Superior temporal gyrus (tissue), 1 donor: ENCODE results near the gene MAD2L1BP.
"Not testable (repeated sequence)": the region's sequence is repeated elsewhere in the genome, so short reads cannot be mapped to it uniquely, and the experiment has no call there.

ENCODE experiments used
- DNase-seq: peaks from one replicate; pipeline ENCODE4 v3.0.0-alpha.2; 2016; ENCODE audit errors: extremely low spot score

Gene MAD2L1BP

GRCh38 chr6:43635387-43636307 lies at the start of gene MAD2L1BP:
TSS of gene MAD2L1BP (plus strand) at chr6:43635840. CDS start at chr6:43635876, 36 bp downstream.
- DNase-seq, result peak; percentile 93

- no peak for DNase-seq
Measured at GRCh38 chr6:43588194-43588593, 47.4 kb upstream of the MAD2L1BP start.

GRCh38 chr6:43589564-43589963 lies 46.1 kb upstream of the MAD2L1BP start:
- DNase-seq, result not testable (repeated sequence)

GRCh38 chr6:43593938-43594337 lies 41.7 kb upstream of the MAD2L1BP start:
- DNase-seq, result no peak

- no peak for DNase-seq
Measured at GRCh38 chr6:43600595-43600994, 35.0 kb upstream of the MAD2L1BP start.

GRCh38 chr6:43604174-43604573 lies 31.5 kb upstream of the MAD2L1BP start:
- no peak for DNase-seq

- no peak for DNase-seq
Measured at GRCh38 chr6:43606019-43606418, 29.6 kb upstream of the MAD2L1BP start.

GRCh38 chr6:43608310-43608763 lies 27.3 kb upstream of the MAD2L1BP start:
- peak; percentile 92 for DNase-seq

GRCh38 chr6:43608807-43609206 lies 26.8 kb upstream of the MAD2L1BP start:
- DNase-seq, result no peak

- no peak for DNase-seq
Measured at GRCh38 chr6:43609402-43609801, 26.2 kb upstream of the MAD2L1BP start.

- DNase-seq, result no peak
Measured at GRCh38 chr6:43610431-43610830, 25.2 kb upstream of the MAD2L1BP start.

- no peak for DNase-seq
Measured at GRCh38 chr6:43613721-43614395, 21.8 kb upstream of the MAD2L1BP start.

GRCh38 chr6:43614396-43614730 lies 21.3 kb upstream of the MAD2L1BP start:
- no peak for DNase-seq

GRCh38 chr6:43616725-43617472 lies 18.7 kb upstream of the MAD2L1BP start:
- no peak for DNase-seq

- no peak for DNase-seq
Measured at GRCh38 chr6:43621078-43621835, 14.4 kb upstream of the MAD2L1BP start.

GRCh38 chr6:43621836-43622180 lies 13.8 kb upstream of the MAD2L1BP start:
- DNase-seq, result no peak

GRCh38 chr6:43622541-43622940 lies 13.1 kb upstream of the MAD2L1BP start:
- DNase-seq, result no peak

GRCh38 chr6:43623880-43624785 lies 11.5 kb upstream of the MAD2L1BP start:
- no peak for DNase-seq

- no peak for DNase-seq
Measured at GRCh38 chr6:43624786-43625288, 10.8 kb upstream of the MAD2L1BP start.

- DNase-seq, result no peak
Measured at GRCh38 chr6:43625393-43625992, 10.1 kb upstream of the MAD2L1BP start.
